Neural progenitor cell (in vitro differentiated cells): ENCODE results near the gene TRIO.

Experiments used
- CTCF ChIP-seq: fragments of 200-600 bp; sonication (generic); IDR thresholded peaks from 2 replicates; pipeline ENCODE4 v1.5.1; 2017; ENCODE audit warnings: antibody characterized with exemption, mild to moderate bottlenecking
- EZH2phosphoT487 ChIP-seq: fragments of 200-600 bp; sonication (generic); IDR thresholded peaks from 2 replicates; pipeline ENCODE4 v1.6.1; 2017; ENCODE audit warnings: antibody characterized with exemption

GRCh38 chr5:14486996-14487896 lies 344.1 kb downstream of the TRIO start:
- TF ChIP-seq CTCF = no peak
- no peak for TF ChIP-seq EZH2phosphoT487
